ENCODE measurements around the gene ZNF500.
A peak's percentile ranks its signal among the peaks of the same experiment; 100 is the strongest.
"Not testable (repeated sequence)": the region's sequence is repeated elsewhere in the genome, so short reads cannot be mapped to it uniquely, and the experiment has no call there.

ZNF500 gene

GRCh38 chr16:4745274-4745569 is 21.7 kb downstream of the ZNF500 start:
- no peak for DNase-seq (ENCODE audit: low spot score)

- no peak for DNase-seq (ENCODE audit: low spot score)
Observed at GRCh38 chr16:4744555-4745273, 22.2 kb downstream of the ZNF500 start.

GRCh38 chr16:4743226-4743878 is 23.6 kb downstream of the ZNF500 start:
- no peak for DNase-seq (ENCODE audit: low spot score)

GRCh38 chr16:4738370-4738769 is 28.6 kb downstream of the ZNF500 start:
- not testable (repeated sequence) for DNase-seq (ENCODE audit: low spot score)

GRCh38 chr16:4737545-4737944 is 29.4 kb downstream of the ZNF500 start:
- DNase-seq (ENCODE audit: low spot score): no peak

GRCh38 chr16:4736546-4736945 is 30.4 kb downstream of the ZNF500 start:
- no peak for DNase-seq (ENCODE audit: low spot score)

GRCh38 chr16:4734730-4735535 is 32.0 kb downstream of the ZNF500 start:
- DNase-seq (ENCODE audit: low spot score): peak; percentile 81

- peak; percentile 94 for DNase-seq (ENCODE audit: low spot score)
Observed at GRCh38 chr16:4734063-4734729, 32.8 kb downstream of the ZNF500 start, which contains the start of the genes ANKS3 and DNAAF8. ANKS3 (minus strand) TSS chr16:4734271; CDS start chr16:4730149, 4,122 bp downstream. DNAAF8 (plus strand) TSS chr16:4734537; CDS start chr16:4736515, 1,978 bp downstream.

GRCh38 chr16:4733747-4734062 is 33.3 kb downstream of the ZNF500 start:
- DNase-seq (ENCODE audit: low spot score): no peak

GRCh38 chr16:4733211-4733742 is 33.7 kb downstream of the ZNF500 start:
- DNase-seq (ENCODE audit: low spot score): no peak

GRCh38 chr16:4729876-4730275 is 37.1 kb downstream of the ZNF500 start:
- no peak for DNase-seq (ENCODE audit: low spot score)

GRCh38 chr16:4728676-4729075 is 38.3 kb downstream of the ZNF500 start:
- DNase-seq (ENCODE audit: low spot score): no peak

GRCh38 chr16:4726616-4727015 is 40.3 kb downstream of the ZNF500 start:
- no peak for DNase-seq (ENCODE audit: low spot score)

- no peak for DNase-seq (ENCODE audit: low spot score)
Observed at GRCh38 chr16:4724661-4725270, 42.2 kb downstream of the ZNF500 start.

GRCh38 chr16:4723071-4723767 is 43.7 kb downstream of the ZNF500 start:
- DNase-seq (ENCODE audit: low spot score): no peak

- DNase-seq (ENCODE audit: low spot score): no peak
Observed at GRCh38 chr16:4718466-4718865, 48.5 kb downstream of the ZNF500 start.

GRCh38 chr16:4714996-4715395 is 52.0 kb downstream of the ZNF500 start:
- DNase-seq (ENCODE audit: low spot score): no peak

- no peak for DNase-seq (ENCODE audit: low spot score)
Observed at GRCh38 chr16:4713663-4714501, 53.1 kb downstream of the ZNF500 start.

- no peak for DNase-seq (ENCODE audit: low spot score)
Observed at GRCh38 chr16:4709481-4709880, 57.5 kb downstream of the ZNF500 start.

GRCh38 chr16:4706871-4707270 is 60.1 kb downstream of the ZNF500 start:
- DNase-seq (ENCODE audit: low spot score): no peak
